CD4-positive, alpha-beta T cell treated with Interleukin-21 for 1 hour (primary cell): ENCODE results near the gene KAZN.

Experiments
- DNase-seq: peaks from one replicate; pipeline ENCODE4 v3.0.0-alpha.2; 2020

Gene KAZN

DNA sequence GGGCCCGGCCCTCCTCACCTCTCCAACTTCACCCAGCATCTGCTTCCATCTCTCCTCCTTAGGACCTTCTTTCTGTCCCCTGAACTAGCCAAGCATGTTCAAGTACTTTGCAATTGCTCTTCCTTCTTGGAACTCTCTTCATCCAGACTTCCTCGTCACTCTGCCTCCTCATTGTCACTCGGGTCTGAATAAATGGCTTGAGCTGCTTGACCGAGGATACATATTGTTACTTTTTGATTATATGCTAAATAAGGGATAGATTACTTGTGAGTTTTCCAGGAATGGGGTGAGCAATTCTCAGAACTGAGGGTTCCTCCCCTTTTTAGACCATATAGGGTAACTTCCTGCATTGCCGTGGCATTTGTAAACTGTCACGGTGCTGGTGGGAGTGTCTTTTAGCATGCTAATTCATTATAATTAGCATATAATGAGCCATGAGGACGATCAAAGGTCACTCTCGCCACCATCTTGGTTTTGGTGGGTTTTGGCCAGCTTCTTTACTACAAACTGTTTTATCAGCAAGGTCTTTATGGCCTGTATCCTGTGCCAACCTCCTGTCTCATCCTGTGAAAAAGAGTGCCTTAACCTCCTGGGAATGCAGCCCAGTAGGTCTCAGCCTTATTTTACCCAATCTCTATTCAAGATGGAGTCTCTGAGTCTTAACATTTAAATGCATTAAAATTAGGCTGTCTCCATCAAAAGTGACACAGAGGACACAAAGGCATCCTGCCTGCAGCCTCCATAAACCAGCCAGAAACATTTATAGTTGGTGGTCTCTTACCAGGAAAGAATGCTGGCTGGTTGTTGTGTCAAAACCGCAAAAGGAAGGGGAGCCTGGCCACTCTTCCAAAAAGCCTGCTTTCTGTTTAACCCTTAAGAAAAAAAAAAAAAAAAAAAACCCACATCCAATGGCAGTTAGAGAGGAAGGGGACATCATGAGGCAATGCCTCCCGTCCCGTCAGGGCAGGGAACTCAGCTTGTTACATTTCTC is 179.3 kb downstream of the KAZN start:
- DNase-seq: no peak

DNA sequence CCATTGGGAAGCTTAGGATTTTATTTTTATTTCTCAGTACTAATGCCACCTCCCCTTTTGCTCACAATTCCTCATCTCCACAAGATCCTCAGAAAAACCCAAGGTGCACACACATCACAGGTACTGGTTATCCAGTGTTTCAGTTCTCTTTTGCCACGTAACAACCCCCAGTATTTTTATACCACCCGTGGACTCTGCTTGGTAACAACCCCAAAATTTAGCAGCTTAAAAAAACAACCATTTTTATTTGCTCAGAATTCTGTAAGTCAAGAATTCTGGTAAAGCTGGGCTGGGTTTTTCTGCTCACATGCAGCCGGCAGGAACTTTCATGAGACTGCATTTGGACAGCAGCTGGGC is 180.0 kb downstream of the KAZN start:
- no peak for DNase-seq

- no peak for DNase-seq
Observed at GRCh38 chr1:14778898-14779865, 180.7 kb downstream of the KAZN start.

GRCh38 chr1:14780271-14780670 is 181.8 kb downstream of the KAZN start:
- no peak for DNase-seq

GRCh38 chr1:14781811-14782210 is 183.3 kb downstream of the KAZN start:
- DNase-seq: no peak

GRCh38 chr1:14782741-14783591 is 184.5 kb downstream of the KAZN start:
- DNase-seq: no peak

- no peak for DNase-seq
Observed at GRCh38 chr1:14783592-14783886, 185.1 kb downstream of the KAZN start.

GRCh38 chr1:14784790-14785773 is 186.6 kb downstream of the KAZN start:
- no peak for DNase-seq

DNA sequence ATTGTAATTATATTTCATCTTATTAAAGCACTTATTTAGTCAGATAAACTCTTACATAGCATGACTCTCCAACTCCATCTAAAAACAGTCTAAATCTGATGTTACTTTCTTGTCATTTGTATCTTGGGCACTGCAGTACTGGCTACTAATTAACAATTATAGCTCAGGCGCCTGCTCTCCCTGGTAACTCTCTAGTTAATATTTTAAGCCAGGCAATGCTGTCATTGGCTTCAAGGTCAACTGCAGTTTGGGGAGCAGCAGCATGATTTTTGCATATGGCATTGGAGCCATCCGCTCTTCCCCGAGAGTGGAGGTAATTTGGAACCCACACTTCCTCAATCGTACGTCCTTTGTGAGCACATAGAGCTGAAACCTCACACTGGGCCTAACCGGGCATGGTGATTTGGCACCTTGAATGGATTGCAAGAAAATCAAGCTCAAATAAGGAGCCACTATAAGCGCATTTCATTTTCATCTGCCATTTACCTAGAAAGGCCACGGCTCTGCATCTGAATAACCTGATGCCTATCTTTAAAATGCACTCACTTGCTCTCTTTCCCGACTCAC is 187.7 kb downstream of the KAZN start:
- DNase-seq: no peak

- DNase-seq: no peak
Observed at GRCh38 chr1:14786681-14787080, 188.2 kb downstream of the KAZN start.

- no peak for DNase-seq
Observed at GRCh38 chr1:14787604-14788003, 189.1 kb downstream of the KAZN start.

- no peak for DNase-seq
Observed at GRCh38 chr1:14788080-14788479, 189.6 kb downstream of the KAZN start.

GRCh38 chr1:14790982-14791381 is 192.5 kb downstream of the KAZN start:
- no peak for DNase-seq

DNA sequence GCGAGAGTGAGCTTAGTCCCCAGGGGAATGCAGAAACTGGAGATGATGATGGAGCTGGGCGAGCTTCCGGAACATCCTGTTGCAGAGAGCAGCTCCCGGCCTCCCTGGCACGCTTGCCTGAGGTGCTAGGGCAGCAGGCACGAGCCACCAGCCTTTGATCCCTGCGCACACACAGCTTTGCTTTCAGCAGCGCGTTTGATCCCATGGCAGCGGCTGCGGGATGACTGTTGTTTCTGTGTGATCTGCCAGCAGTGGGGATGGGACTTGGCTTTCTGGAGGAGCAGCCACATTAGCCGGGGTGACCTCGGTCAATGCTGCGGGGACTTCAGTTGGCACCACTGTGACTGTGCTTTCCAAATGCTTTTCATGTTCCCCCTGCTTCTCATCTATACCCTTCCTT is 193.2 kb downstream of the KAZN start:
- no peak for DNase-seq

GRCh38 chr1:14794136-14794768 is 195.8 kb downstream of the KAZN start:
- no peak for DNase-seq

DNA sequence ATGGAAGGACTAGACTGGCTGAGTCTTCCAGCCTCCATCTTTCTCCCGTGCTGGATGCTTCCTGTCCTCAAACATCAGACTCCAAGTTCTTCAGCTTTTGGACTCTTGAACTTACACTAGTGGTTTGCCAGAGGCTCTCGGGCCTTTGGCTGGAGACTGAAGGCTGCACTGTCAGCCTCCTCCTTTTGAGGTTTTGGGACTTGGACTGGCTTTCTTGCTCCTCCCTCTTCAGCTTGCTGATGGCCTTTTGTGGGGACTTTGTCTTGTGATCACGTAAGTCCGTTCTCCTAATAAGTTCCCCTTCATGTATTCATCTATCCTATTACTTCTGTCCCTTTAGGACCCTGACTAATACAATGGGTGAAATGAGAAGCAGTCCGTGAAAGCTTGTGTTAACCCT is 196.4 kb downstream of the KAZN start:
- DNase-seq: no peak

DNA sequence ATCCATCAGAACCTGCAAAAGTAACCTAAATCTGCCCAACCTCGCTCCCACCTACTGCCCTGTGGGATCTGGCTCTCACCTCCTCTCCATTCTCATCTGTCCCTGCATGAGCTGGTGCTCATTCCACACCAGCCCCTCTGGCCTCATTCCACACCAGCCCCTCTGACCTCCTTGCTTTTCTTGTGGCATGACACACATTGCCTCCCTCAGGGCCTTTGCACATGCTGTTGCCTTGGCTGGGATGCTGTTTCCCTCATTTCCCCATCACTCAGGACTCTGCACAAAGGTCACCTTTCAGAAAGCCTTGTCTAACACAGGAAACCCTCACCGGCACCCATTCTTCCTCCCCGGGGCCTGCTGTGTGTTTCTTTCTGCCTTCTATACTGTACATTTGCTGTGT is 197.1 kb downstream of the KAZN start:
- no peak for DNase-seq

GRCh38 chr1:14800014-14800413 is 201.5 kb downstream of the KAZN start:
- no peak for DNase-seq

DNA sequence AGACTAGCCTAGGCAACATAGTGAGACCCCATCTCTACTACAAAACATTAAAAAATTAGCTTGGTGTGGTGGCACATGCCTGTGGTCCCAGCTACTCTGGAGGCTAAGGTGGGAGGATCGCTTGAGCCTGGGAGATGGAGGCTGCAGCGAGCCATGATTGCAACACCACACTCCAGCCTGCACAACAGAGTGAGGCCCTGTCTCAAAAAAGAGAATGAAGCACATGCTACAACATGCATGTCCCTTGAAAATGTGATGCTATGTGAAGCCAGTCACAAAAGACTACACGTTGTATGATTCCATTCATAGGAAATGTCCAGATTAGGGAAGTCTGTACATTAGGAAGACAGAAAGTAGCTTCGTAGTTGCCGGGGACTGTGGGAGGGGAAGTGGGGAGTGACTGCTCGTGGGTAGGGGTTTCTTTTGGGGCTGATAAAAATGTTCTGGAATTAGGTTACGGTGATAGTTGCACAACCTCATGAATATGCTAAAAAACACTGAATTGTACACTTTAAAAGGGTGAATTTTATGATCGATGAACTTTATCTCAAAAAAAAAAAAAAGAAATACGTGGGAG is 202.1 kb downstream of the KAZN start:
- DNase-seq: no peak
